Measurements from ENCODE around the gene ZCWPW1.

The ZCWPW1 gene

DNA sequence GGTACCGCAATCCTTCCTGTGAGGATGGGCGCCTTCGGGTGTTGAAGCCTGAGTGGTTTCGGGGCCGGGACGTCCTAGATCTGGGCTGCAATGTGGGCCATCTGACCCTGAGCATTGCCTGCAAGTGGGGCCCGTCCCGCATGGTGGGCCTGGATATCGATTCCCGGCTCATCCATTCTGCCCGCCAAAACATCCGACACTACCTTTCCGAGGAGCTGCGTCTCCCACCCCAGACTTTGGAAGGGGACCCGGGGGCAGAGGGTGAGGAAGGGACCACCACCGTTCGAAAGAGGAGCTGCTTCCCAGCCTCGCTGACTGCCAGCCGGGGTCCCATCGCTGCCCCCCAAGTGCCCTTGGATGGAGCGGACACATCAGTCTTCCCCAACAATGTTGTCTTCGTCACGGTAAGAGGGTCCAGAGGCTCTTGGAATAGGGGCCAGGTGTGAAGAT lies 2.8 kb upstream of the ZCWPW1 start:
- no peak for DNase-seq

DNA sequence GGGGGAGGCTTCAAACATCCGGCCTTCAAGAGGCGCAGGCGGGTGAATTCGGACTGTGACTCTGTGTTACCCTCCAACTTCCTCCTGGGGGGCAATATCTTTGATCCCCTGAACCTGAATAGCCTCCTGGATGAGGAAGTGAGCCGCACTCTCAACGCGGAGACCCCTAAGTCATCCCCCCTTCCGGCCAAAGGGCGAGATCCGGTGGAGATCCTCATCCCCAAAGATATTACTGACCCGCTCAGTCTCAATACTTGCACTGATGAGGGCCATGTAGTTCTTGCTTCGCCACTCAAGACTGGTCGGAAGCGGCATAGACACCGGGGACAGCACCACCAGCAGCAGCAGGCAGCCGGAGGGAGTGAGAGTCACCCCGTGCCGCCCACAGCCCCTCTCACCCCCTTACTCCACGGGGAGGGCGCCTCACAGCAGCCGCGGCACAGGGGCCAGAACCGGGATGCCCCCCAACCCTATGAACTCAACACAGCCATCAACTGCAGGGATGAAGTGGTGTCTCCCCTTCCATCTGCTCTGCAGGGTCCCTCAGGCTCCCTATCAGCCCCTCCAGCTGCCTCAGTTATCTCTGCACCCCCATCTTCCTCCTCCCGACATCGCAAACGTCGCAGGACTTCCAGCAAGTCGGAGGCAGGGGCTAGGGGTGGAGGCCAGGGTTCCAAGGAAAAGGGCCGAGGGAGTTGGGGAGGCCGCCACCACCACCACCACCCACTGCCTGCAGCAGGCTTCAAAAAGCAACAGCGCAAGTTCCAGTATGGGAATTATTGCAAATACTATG lies 2.2 kb upstream of the ZCWPW1 start:
- no peak for DNase-seq

DNA sequence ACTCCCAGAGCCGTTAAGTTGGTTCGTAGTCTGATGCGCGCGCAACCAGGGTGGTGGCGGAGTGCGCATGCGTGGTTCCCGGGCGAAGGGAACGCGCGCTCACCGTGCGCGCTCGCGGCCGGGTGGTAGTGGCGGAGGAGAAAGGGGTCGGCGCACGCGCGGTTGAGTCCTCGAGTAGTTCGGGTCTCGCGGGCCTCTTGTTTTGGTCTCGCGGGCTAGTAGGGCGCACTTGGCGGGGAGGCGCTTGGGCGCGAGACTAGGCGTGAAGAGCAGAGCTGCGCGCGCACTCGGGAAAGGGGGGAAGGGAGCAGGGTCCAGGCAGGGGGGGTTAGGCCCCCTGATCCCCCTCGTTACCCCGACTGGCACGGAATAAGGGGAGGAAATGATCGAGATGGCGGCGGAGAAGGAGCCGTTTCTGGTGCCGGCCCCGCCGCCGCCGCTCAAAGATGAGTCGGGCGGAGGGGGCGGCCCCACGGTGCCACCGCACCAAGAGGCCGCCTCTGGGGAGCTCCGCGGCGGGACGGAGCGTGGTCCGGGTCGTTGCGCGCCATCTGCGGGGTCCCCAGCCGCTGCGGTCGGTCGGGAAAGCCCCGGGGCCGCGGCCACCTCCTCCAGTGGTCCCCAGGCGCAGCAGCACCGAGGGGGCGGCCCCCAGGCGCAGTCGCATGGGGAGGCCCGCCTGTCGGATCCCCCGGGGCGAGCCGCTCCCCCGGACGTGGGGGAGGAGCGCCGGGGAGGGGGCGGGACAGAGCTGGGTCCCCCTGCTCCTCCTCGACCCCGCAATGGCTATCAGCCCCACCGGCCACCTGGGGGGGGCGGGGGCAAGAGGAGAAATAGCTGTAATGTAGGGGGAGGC lies 1.4 kb upstream of the ZCWPW1 start, which contains the start of gene MEPCE:
Gene MEPCE, plus strand, starts transcription at position 195 of the 856 bp plus-strand sequence. Its CDS starts 188 bp downstream, at position 383.
- DNase-seq: peak; percentile 78

DNA sequence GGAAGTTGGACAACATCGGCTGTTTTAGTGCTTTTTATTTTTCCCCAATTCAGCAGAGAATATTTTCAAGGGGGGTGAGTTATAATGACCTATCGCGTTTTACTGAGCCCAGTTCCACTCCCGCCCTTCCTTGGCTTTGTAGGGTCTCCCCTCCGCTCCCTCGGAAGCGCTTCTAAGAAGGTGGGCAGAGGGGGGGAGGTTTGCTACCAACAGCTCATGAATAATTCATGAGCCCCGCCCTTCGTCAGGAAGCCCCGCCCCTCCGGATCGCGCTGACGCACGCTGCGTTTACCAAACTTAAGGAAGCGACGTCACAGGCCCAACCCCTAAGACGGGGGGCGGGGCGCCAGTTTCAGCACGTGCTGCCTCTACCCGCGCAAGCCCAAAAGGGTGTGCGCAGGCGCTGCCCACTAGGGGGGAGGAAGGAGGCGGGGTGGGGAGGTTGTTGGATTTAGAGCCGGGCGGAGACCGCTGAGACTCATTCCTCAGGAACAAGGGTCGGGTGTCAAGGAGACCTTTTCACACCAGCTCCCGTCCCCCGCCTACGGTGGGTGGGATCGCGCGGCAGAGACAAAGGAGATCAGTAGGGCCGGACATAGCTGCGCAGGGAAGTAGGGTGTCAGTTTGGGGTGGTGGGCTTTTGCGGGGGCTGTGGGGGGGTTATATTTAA lies 599 bp upstream of the ZCWPW1 start:
- DNase-seq: peak; percentile 96

DNA sequence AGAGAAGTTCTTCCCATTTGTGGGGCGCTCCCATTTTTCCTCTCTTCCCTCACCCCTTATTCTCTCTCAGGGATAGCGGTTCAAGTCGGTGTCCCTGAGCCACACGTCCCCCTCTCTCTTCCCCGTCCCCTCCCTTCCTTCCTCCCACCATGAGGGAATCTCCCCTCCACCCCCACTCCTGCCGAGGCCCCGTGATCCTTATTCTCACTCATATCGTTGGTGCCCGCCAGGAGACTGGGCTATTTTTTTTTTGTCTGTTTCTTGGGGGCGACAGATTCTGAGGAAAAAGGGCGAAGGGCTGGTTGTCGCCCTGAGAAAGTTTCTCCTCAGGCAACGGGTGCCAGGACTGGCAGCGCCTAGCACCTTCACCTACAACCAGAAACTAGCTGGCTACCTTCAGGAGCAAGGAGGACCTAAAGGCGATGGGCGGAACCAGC lies 723 bp downstream of the ZCWPW1 start:
- DNase-seq: no peak

DNA sequence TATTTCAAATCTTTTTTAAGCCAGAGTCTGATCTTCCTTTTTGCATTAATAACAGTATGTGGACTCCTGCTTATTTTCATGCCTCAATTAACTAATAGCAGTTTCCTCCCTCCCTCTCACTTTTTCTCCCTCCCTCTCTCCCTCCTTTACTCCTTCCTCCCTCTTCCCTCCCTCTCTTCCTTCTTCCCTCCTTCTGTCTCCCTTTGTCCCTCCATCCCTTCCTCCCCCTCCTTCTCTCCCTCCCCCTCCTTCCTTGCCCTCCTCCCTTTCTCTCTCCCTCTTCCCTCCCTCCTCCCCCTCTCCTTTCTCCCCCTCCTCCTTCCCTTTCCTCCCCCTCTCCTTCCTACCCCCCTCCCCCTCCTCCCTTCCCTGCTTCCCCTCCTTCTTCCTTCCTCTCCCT lies 2.0 kb downstream of the ZCWPW1 start:
- no peak for DNase-seq

DNA sequence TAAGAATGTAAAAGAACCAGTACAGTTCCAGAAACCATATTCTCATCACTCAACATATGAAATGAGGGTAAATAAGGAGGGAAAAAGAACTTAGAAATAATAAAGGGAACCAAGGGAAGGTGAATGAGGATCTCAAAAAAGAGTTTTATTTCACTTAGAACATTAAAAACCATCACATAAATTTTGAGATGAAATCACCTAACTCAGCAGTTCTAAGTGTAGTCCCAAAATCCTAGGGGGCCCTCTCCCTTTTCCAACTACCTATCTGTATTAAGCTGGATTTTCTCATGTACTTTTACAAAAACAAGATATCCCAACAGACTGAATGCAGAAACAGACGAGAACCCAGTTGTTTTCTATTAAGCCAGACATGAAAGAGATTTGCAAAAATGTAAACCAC lies 3.2 kb downstream of the ZCWPW1 start:
- DNase-seq: no peak

DNA sequence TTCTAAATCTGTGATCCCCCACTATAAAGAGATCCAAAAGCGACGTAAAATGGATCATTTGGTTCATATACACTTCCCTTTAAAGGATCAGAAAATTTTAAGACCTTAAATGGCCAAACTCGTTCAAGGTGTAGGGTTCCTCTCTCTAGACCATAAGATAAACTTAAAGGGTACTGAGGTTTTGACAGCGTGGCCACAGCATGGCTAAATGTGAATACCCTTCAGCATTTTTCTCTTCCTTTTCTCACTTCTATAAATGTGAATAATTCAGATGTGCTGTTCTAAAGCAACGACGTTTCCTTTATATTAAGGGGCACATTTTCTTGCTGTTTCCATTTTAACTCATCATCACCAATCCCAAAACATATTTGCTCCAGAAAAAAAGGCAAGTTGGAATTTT lies 5.2 kb downstream of the ZCWPW1 start:
- no peak for DNase-seq

DNA sequence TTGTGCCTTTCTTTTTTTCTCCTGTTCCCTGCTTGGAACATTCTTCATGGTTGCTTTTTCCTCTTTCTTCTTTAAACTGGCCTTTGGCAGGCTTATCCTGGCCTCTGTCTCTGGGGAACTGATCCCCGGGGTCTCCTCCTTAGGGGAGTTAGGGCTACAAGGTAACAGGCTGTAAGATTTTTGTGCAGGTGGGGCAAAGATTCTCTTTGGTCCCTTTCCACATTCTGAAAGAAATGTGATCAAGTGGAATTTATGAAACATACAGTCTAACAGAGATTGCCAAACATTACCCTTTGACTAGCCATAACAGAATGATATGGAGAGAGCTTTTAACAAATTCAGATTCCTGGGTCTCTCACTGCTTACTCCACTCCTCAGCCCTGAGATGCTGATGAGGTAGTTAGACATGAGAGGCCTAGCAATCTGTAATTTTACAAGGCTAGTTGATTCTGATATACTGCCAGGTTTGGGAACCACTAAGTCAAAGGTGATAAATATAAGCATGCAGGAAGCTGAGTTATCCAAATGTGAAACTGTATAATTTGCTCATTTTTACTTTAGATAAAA lies 8.8 kb downstream of the ZCWPW1 start:
- no peak for DNase-seq

DNA sequence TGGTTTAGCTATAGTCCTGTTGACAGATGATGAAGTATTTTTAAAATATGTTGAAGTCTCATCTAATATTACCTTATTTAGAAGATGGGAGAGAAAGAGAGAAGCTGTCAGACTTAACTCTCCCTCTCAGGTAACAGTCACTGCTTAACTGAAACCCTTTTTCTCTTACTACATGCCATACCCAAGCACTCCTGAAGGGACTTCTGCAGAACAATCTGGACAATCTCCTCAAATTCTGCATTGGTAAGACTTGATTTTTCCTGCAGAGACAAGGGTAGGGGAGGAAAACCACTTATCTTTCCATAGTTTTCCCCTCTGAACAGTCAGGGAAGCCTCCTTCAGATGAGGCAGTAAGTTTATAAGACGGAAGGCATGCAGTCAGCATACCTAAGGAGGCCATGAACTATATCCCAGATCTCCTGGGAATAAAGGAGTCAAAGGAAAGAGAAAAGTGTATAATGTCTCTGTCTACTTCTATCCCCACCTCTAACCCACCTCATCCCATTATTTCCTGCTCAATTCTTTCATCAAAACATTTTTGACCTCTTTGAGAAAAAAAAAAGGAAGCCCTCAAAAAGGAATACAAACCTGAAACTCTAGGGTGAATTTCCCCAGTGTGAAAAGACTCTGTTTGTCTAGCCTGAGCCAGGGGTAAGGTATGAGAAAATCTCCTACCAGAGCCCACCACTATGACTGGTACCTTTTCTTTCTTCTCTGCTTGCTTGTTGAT lies 9.4 kb downstream of the ZCWPW1 start:
- no peak for DNase-seq

DNA sequence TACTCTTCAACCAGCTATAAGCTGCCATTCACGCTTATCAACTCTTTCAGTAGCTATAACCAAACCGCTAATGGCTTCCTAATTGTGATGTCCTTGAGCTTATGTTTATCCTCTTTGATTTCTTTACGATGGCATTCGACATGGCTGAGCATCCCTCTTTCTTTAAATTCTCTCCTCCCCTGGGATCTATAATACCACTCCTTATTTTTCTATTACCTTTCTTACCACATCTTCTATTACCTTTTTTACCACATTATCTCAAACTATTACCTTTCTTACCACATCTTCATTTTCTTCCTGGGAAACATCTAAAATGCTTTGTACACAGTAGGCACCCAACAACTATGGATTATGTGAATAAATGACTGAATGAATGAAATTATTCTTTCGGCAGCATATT lies 13.1 kb downstream of the ZCWPW1 start:
- DNase-seq: no peak

DNA sequence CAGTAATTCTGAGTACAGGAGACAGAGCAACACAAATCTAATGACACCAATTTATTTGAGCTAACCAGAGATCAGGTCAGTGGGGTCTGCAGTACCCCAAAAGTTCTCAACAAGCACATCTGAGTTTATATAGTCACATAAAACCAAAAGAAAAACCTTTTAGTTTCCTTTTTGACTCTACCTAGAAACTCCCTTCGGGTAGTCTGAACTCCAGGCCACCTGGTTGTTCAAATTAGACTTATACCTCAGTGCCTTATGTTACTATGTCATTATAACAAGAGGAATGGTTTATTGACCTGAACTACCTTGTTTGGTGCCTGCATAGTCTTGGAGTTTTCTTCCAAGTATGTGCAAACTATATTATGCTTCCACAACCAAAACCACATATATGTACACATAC lies 14.6 kb downstream of the ZCWPW1 start:
- no peak for DNase-seq

DNA sequence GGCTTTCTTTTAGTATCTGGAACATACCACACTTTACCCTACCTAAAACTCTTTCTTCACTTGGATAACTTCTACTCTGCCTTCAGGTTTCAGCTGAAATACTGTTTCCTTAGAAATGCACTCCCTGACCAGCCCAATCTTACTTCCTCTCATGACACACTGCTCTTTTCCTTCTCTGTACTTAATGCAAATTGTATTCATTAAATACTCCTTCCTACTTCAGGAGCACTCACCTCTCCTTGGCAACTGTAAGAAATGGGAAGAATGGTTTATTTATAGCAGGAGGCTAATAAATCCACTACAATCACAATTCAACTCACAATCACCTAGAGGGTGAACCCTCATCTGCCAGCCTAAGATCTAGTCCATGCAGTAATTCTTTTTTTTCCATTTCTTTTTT lies 15.2 kb downstream of the ZCWPW1 start:
- no peak for DNase-seq

DNA sequence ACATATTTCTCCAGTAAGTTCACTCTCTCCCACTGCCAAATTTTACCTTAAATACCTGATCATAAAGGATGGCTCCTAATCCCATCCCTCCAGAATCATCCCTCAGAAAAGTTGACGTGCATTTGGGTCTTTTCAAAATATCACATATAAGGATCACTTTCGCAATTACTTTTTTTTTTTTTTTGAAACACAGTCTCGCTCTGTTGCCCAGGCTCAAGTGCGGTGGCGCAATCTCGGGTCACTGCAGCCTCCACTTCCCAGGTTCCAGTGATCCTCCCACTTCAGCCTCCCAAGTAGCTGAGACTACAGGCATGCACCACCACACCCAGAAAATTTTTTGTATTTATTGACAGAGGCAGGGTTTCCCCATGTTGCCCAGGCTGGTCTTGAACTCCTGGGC lies 17.4 kb downstream of the ZCWPW1 start:
- no peak for DNase-seq

DNA sequence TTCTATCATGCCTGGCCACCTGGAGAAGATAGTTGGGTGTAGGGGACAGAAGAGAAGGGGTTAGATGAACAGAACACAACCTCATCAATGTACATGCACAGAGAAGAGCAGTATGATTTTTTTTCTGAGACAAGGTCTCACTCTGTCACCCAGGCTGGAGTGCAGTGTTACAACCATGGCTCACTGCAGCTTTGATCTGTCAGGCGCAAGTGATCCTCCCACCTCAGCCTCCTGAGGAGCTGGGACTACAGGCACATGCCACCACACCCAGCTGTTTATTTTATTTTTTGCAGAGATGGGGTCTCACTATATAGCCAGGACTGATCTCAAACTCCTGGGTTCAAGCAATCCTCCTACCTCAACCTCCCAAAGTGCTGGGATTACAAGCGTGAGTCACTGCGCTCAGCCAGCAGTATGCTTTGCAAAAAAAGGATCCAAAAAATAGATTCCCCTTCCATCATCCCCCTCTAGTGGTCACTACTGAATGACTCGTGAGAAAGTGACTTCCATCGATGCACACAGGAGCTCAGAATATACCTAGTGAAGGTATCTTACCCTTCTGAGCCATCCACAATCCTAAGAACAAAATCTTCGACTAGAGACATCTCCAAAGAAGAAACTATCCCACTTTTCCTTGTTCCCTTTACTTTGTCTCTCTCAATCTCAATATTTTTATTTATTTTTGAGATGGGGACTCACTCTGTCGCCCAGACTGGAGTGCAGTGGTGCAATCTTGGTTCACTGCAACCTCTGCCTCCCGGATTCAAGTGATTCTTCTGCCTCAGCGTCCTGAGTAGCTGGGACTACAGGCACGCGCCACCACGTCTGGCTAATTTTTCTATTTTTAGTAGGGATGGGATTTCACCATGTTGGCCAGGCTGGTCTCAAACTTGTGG lies 21.0 kb downstream of the ZCWPW1 start:
- DNase-seq: no peak

DNA sequence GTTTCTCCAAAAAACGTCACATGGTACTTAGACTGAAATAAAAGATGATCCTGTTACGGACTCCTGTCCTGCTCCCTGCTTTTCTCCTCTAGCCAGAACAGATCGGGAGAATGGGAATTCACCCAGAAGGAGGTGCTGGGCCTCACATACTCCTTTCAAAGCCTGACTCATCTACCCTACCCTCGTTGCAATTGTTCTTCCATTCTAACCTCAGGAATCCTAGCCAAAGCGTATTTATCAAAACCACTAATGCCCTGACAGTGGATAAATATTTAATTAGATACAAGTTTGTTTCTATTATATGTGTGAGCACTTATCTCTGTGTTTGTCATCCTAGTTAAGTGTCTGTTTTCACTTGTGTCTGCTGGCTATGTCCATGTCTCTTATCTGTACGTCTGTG lies 21.7 kb downstream of the ZCWPW1 start:
- DNase-seq: no peak

DNA sequence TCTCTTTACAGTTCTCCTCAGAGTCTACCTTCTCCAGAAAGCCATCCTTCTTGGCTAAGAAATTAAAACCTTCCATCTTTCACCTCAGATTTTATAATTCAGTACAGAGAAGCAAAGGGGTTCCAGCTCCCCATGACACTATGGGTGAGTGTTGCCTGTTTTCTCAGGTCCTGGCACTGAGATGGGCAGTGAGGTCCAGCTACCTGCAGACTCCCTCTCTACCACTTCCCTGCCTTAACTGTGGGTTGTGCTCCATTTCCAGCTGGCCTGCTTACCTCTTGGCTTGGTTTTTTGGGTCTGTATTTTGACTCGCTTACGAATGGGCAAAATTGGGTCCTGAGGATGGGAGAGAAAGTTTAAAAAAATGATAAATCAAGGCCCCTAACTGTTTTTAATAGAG lies 26.3 kb downstream of the ZCWPW1 start:
- no peak for DNase-seq

DNA sequence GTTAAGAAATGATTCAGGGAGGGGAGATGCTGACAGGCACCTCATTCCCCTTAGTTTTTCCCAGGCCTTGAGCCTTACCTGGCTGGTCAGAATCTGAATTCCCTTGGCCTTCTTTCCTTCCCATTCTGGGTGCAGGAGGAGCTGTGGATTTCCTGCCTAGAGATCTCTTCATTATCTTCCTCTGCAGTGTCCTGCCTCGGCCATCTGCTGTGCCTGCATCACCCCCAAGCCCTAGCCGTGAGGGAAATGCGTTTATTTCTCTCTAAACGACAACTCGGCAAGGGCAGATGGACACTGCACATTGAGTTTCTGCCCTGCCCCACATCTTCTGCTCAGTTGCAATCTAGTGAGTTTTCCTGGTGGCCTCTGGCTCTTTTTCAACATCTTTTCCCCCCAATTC lies 26.7 kb downstream of the ZCWPW1 start:
- no peak for DNase-seq

DNA sequence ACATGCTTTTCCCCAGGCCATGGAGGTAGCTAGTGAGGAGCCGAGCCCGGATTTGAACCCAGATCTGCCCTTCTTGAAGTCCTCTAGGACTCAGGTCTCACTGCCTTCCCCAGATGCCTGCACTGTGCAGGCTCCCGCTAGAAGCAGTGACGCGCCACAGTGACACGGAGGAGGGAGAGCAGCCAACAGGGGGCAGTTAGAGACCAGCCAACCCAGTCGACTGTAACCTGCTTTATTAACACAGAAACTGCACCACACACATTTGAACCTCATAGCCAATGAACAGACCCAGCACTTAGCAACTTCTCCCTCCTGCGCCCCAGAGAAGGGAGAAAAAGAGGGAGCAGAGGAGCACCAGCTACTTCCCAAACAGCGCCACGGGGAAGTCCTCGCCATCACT lies 27.8 kb downstream of the ZCWPW1 start:
- no peak for DNase-seq

DNA sequence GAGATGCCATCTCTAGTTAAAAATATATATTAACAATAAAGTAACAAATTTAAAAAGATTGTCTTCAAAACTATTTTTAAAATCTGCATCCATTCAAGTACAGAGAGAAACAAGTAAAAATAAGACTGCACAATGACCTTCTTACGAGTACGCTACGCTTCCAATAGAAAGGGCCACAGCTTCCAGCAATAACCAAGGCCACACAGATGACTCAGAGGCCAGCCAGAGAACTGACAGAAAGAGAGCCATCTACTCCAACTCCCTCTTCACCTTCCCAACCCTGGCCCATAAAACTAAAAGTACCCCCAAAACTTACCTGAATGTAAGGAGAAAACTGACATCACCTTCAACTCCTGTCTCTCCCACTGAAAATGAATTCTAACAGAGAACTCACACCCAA lies 28.5 kb downstream of the ZCWPW1 start:
- no peak for DNase-seq

DNA sequence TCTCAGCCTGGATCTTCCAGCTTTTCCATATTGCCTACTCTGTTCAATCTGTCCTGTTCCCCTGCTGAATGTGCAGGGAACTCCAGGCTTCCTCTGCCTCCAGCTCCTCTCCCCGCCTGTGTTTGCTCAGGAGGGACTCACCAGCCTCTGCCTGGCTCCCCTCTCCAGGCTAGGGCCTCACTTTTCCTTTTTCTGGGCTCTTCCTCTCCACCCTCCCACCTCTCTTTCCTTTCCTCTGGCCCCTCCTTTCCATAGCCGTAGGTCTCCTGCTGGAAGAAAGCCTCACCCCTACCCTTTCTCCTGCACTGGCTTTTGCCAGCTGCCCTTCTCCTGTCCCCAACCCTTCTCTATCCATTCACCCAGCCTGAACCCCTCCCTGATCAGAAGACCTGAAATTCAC lies 30.3 kb downstream of the ZCWPW1 start:
- DNase-seq: no peak
